ENCODE measurements around the gene CXXC5.

The CXXC5 gene

DNA sequence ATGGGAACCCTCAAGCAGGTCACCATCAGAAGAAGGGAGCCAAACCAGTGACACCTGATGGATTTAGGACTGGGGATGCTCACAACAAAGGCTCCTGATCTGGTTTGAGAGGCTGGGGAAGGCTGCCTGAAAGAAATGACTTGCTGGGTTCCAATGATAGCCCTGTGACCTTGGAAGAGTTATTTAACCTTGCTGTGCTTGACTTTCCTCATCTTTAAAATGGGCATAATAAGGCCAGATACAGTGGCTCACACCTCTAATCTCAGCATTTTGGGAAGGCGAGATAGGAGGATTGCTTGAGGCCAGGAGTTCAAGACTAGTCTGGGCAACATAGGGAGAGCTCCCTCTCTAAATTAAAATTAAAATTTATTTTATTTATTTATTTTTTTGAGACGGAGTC lies 83.9 kb downstream of the CXXC5 start:
- ChIA-PET CTCF (interaction anchor here (1.3 to 3.9 kb wide), 5 partner anchors 11 to 100 kb away, joined by 3 to 21 read pairs (median 7); no protein-coding TSS in a partner anchor), POLR2A (no interaction called here)
- no peak for DNase-seq (ENCODE audit: extremely low spot score)
- TF ChIP-seq CTCF (IDR thresholded peaks at IDR 0.05; ENCODE audit: control extremely low read depth, extremely low read depth, low read depth, missing control alignments) = no peak

GRCh38 chr5:139733010-139733688 lies 85.0 kb downstream of the CXXC5 start:
- CTCF ChIA-PET = interaction anchor here (1.7 to 3.1 kb wide), 2 partner anchors 10 to 101 kb away, joined by 5 to 9 read pairs; no protein-coding TSS in a partner anchor
- no peak for DNase-seq (ENCODE audit: extremely low spot score)
- no peak for TF ChIP-seq CTCF (IDR thresholded peaks at IDR 0.05; ENCODE audit: control extremely low read depth, extremely low read depth, low read depth, missing control alignments)
- POLR2A ChIA-PET = no interaction called here

Measured in GM10248 (cell line).